ENCODE results near the gene PLOD1.
"Not testable (repeated sequence)": the region's sequence is repeated elsewhere in the genome, so short reads cannot be mapped to it uniquely, and the experiment has no call there.

Gene PLOD1

GRCh38 chr1:11989669-11990068 is 55.2 kb downstream of the PLOD1 start:
- ATAC-seq (no peak), DNase-seq (no peak)
- Mint-ChIP-seq H3K27ac (no peak overlapping the region), H3K4me1 (peaks cover 16% of the 10 kb centered on the region), H3K4me3 (no peak overlapping the region), H3K9me3 (no peaks in the 10 kb centered on the region), H3K36me3 (ENCODE audit: low read depth) (peaks cover 40% of the 10 kb centered on the region), H3K27me3 (no peaks in the 10 kb centered on the region)

GRCh38 chr1:11990303-11991032 is 56.0 kb downstream of the PLOD1 start:
- Mint-ChIP-seq H3K36me3 (ENCODE audit: low read depth) (peaks cover 41% of the 10 kb centered on the region), H3K27me3 (no peaks in the 10 kb centered on the region), H3K9me3 (no peaks in the 10 kb centered on the region), H3K4me1 (peaks cover 16% of the 10 kb centered on the region), H3K27ac (no peak overlapping the region), H3K4me3 (no peak overlapping the region)
- DNase-seq (no peak), ATAC-seq (no peak)

GRCh38 chr1:11991969-11992676 is 57.6 kb downstream of the PLOD1 start:
- Mint-ChIP-seq H3K27me3 (no peaks in the 10 kb centered on the region), H3K36me3 (ENCODE audit: low read depth) (peaks cover 43% of the 10 kb centered on the region), H3K9me3 (no peaks in the 10 kb centered on the region), H3K27ac (no peak overlapping the region), H3K4me3 (no peak overlapping the region), H3K4me1 (peaks cover 12% of the 10 kb centered on the region)
- DNase-seq (no peak), ATAC-seq (no peak)

GRCh38 chr1:11997081-11997850 is 62.7 kb downstream of the PLOD1 start:
- peaks cover 44% of the 10 kb centered on the region for H3K36me3 Mint-ChIP-seq (ENCODE audit: low read depth)
- no peaks in the 10 kb centered on the region for H3K4me1 Mint-ChIP-seq
- ATAC-seq = no peak
- no peaks in the 10 kb centered on the region for H3K27me3 Mint-ChIP-seq
- no peak overlapping the region for H3K4me3 Mint-ChIP-seq
- no peaks in the 10 kb centered on the region for H3K9me3 Mint-ChIP-seq
- DNase-seq = no peak
- no peak overlapping the region for H3K27ac Mint-ChIP-seq

GRCh38 chr1:11998636-11999035 is 64.1 kb downstream of the PLOD1 start:
- Mint-ChIP-seq H3K36me3 (ENCODE audit: low read depth) (peaks cover 54% of the 10 kb centered on the region), H3K4me3 (no peak overlapping the region), H3K4me1 (no peaks in the 10 kb centered on the region), H3K27me3 (no peaks in the 10 kb centered on the region), H3K9me3 (no peaks in the 10 kb centered on the region), H3K27ac (no peak overlapping the region)
- ATAC-seq (no peak), DNase-seq (no peak)

- H3K4me1 Mint-ChIP-seq = no peaks in the 10 kb centered on the region
- H3K36me3 Mint-ChIP-seq (ENCODE audit: low read depth) = peaks cover 55% of the 10 kb centered on the region
- DNase-seq (no peak), ATAC-seq (no peak)
- no peaks in the 10 kb centered on the region for H3K9me3 Mint-ChIP-seq
- H3K4me3 Mint-ChIP-seq = no peak overlapping the region
- no peak overlapping the region for H3K27ac Mint-ChIP-seq
- no peaks in the 10 kb centered on the region for H3K27me3 Mint-ChIP-seq
Observed at GRCh38 chr1:11999236-11999635, 64.7 kb downstream of the PLOD1 start.

- ATAC-seq (no peak), DNase-seq (peak; percentile 62)
- Mint-ChIP-seq H3K27me3 (no peaks in the 10 kb centered on the region), H3K27ac (no peak overlapping the region), H3K4me1 (no peaks in the 10 kb centered on the region), H3K36me3 (ENCODE audit: low read depth) (peaks cover 66% of the 10 kb centered on the region), H3K4me3 (no peak overlapping the region), H3K9me3 (no peaks in the 10 kb centered on the region)
Observed at GRCh38 chr1:12001249-12001917, 66.9 kb downstream of the PLOD1 start.

GRCh38 chr1:12001996-12002493 is 67.5 kb downstream of the PLOD1 start:
- ATAC-seq (no peak), DNase-seq (no peak)
- Mint-ChIP-seq H3K36me3 (ENCODE audit: low read depth) (peaks cover 65% of the 10 kb centered on the region), H3K4me1 (no peaks in the 10 kb centered on the region), H3K4me3 (no peak overlapping the region), H3K27ac (no peak overlapping the region), H3K27me3 (no peaks in the 10 kb centered on the region), H3K9me3 (no peaks in the 10 kb centered on the region)

GRCh38 chr1:12003762-12004161 is 69.2 kb downstream of the PLOD1 start:
- peaks cover 70% of the 10 kb centered on the region for H3K36me3 Mint-ChIP-seq (ENCODE audit: low read depth)
- DNase-seq (no peak), ATAC-seq (no peak)
- H3K27ac Mint-ChIP-seq = no peak overlapping the region
- no peaks in the 10 kb centered on the region for H3K9me3 Mint-ChIP-seq
- H3K27me3 Mint-ChIP-seq = no peaks in the 10 kb centered on the region
- H3K4me3 Mint-ChIP-seq = no peak overlapping the region
- no peaks in the 10 kb centered on the region for H3K4me1 Mint-ChIP-seq

GRCh38 chr1:12005488-12006166 is 71.1 kb downstream of the PLOD1 start:
- H3K27me3 Mint-ChIP-seq = no peaks in the 10 kb centered on the region
- H3K4me1 Mint-ChIP-seq = no peaks in the 10 kb centered on the region
- no peak for DNase-seq
- H3K9me3 Mint-ChIP-seq = no peaks in the 10 kb centered on the region
- no peak overlapping the region for H3K4me3 Mint-ChIP-seq
- H3K36me3 Mint-ChIP-seq (ENCODE audit: low read depth) = peaks cover 67% of the 10 kb centered on the region
- no peak for ATAC-seq
- H3K27ac Mint-ChIP-seq = no peak overlapping the region

GRCh38 chr1:12006167-12006921 is 71.8 kb downstream of the PLOD1 start:
- H3K4me1 Mint-ChIP-seq = no peaks in the 10 kb centered on the region
- no peaks in the 10 kb centered on the region for H3K27me3 Mint-ChIP-seq
- no peak for ATAC-seq
- no peak overlapping the region for H3K4me3 Mint-ChIP-seq
- no peak for DNase-seq
- H3K27ac Mint-ChIP-seq = no peak overlapping the region
- H3K9me3 Mint-ChIP-seq = no peaks in the 10 kb centered on the region
- peaks cover 67% of the 10 kb centered on the region for H3K36me3 Mint-ChIP-seq (ENCODE audit: low read depth)

- no peaks in the 10 kb centered on the region for H3K27me3 Mint-ChIP-seq
- H3K27ac Mint-ChIP-seq = no peak overlapping the region
- DNase-seq = no peak
- no peak for ATAC-seq
- peaks cover 3% of the 10 kb centered on the region for H3K4me1 Mint-ChIP-seq
- H3K4me3 Mint-ChIP-seq = no peak overlapping the region
- peaks cover 61% of the 10 kb centered on the region for H3K36me3 Mint-ChIP-seq (ENCODE audit: low read depth)
- H3K9me3 Mint-ChIP-seq = no peaks in the 10 kb centered on the region
Observed at GRCh38 chr1:12007204-12007603, 72.7 kb downstream of the PLOD1 start.

- H3K4me1 Mint-ChIP-seq = peaks cover 12% of the 10 kb centered on the region
- not testable (repeated sequence) for ATAC-seq, H3K27me3 Mint-ChIP-seq, DNase-seq, H3K27ac Mint-ChIP-seq, H3K9me3 Mint-ChIP-seq, H3K4me3 Mint-ChIP-seq
- H3K36me3 Mint-ChIP-seq (ENCODE audit: low read depth) = peaks cover 54% of the 10 kb centered on the region
Observed at GRCh38 chr1:12008355-12008754, 73.8 kb downstream of the PLOD1 start.

Measured in activated naive CD8-positive, alpha-beta T cell treated with anti-CD3 and anti-CD28 coated beads, Interleukin-2, amount 50 U/mL, for 24 hours (primary cell).